ENCODE results near the gene ARX.

ARX gene

GRCh38 chrX:25001808-25002660, 13.7 kb downstream of the ARX start:
- no peak for DNase-seq (ENCODE audit: low read depth)

GRCh38 chrX:24999511-24999910, 16.3 kb downstream of the ARX start:
- DNase-seq (ENCODE audit: low read depth), result no peak

GRCh38 chrX:24996096-24996709, 19.6 kb downstream of the ARX start:
- no peak for DNase-seq (ENCODE audit: low read depth)

- no peak for DNase-seq (ENCODE audit: low read depth)
These were observed 21.9 kb downstream of the ARX start for GRCh38 chrX:24993879-24994278.

GRCh38 chrX:24990535-24990934, 25.2 kb downstream of the ARX start:
- no peak for DNase-seq (ENCODE audit: low read depth)

GRCh38 chrX:24988314-24988713, 27.5 kb downstream of the ARX start:
- no peak for DNase-seq (ENCODE audit: low read depth)

GRCh38 chrX:24987731-24988130, 28.0 kb downstream of the ARX start:
- DNase-seq (ENCODE audit: low read depth), result no peak

- no peak for DNase-seq (ENCODE audit: low read depth)
These were observed 30.6 kb downstream of the ARX start for GRCh38 chrX:24985120-24985519.

- DNase-seq (ENCODE audit: low read depth), result no peak
These were observed 31.8 kb downstream of the ARX start for GRCh38 chrX:24983931-24984330.

GRCh38 chrX:24982306-24982965, 33.3 kb downstream of the ARX start:
- DNase-seq (ENCODE audit: low read depth), result no peak

- no peak for DNase-seq (ENCODE audit: low read depth)
These were observed 34.7 kb downstream of the ARX start for GRCh38 chrX:24981030-24981429.

- no peak for DNase-seq (ENCODE audit: low read depth)
These were observed 36.7 kb downstream of the ARX start for GRCh38 chrX:24979081-24979480.

GRCh38 chrX:24969812-24970211, 46.0 kb downstream of the ARX start:
- DNase-seq (ENCODE audit: low read depth), result no peak

GRCh38 chrX:24965372-24965771, 50.4 kb downstream of the ARX start:
- DNase-seq (ENCODE audit: low read depth), result no peak

- no peak for DNase-seq (ENCODE audit: low read depth)
These were observed 51.9 kb downstream of the ARX start for GRCh38 chrX:24963823-24964222.

- no peak for DNase-seq (ENCODE audit: low read depth)
These were observed 54.0 kb downstream of the ARX start for GRCh38 chrX:24961809-24962208.

- DNase-seq (ENCODE audit: low read depth), result no peak
These were observed 58.9 kb downstream of the ARX start for GRCh38 chrX:24956828-24957227.

GRCh38 chrX:24955372-24955930, 60.3 kb downstream of the ARX start:
- no peak for DNase-seq (ENCODE audit: low read depth)

GRCh38 chrX:24954732-24955131, 61.0 kb downstream of the ARX start:
- DNase-seq (ENCODE audit: low read depth), result no peak

All from stimulated activated CD8-positive, alpha-beta memory T cell treated with anti-CD3 and anti-CD28 coated beads, Interleukin-12 subunit alpha, Interleukin-12 subunit beta, amount 100 ng/mL, for 1 hour (primary cell).